T47D (cell line): ENCODE data around the gene KMT2C.
"Not testable (repeated sequence)": the region's sequence is repeated elsewhere in the genome, so short reads cannot be mapped to it uniquely, and the experiment has no call there.

Experiments
- DNase-seq, 2 experiments: peaks; one replicate each; pipeline versions ENCODE4 v3.0.0 to v3.0.0-alpha.2; 2011 to 2012; ENCODE audit warnings: low read depth in 1 of 2, low spot score in 1 of 2
- JUND ChIP-seq: IDR thresholded peaks from 2 replicates; pipeline ENCODE4 v1.6.1; 2012; ENCODE audit warnings: low read depth
- in situ Hi-C: cut with HindIII; loops from 2 replicates; pipeline ENCODE4 v1.10.0; 2016; ENCODE audit warnings: low sequenced_read_pairs, low pct_unique_long_range_greater_than_20kb

The KMT2C gene

DNA sequence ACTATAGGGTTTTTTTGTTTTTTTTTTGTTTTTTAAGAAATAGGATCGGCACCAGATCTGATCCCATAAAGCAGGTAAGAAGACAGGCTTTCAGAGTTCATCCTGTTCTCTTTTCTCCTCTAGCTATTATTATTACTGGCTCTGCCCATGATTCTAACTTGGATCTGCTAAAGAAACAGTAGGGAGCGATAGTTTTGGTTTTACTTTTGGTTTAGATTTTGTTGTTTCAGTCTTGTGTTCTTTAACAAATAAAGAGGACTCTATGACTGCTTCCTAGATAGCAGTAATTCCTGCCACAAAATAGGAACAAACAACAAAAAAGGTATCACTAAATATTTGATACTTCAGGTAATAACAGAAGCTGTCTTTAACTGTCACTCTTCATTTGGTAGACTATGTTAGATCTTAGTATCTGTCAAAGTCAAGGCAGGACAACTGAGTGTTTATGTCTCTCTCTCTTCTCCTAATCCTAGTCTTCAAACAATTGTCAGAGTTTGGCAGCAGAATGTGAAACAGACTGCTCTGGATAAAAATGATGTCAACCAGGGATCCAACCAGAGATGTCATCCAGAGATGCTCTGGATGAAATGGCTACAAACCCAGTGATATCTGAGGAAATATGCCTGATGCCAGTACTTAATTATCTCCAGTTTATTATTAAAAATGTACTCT is 99.8 kb downstream of the KMT2C start:
- no peak for DNase-seq
- in situ Hi-C loops, result no loop called here
- no peak for TF ChIP-seq JUND

DNA sequence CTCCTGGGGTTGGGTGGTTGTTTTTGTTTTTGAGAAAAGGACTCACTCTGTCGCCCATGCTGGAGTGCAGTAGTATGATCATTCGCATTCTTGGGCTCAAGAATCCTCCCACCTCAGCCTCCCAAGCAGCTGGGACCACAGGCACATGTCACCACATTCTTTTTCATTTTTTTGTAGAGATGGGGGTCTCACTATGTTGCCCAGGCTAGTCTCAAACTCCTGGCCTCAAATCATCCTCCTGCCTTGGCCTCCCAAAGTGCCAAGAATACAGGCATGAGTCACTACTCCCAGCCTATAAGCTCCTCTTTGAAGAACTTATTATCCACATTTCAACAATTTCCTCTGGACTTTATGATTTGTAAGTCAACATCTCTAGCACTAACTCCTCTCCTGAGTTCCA is 102.7 kb downstream of the KMT2C start:
- no peak for DNase-seq
- no peak for TF ChIP-seq JUND
- in situ Hi-C loops, result no loop called here

GRCh38 chr7:152330827-152331226 is 105.0 kb downstream of the KMT2C start:
- TF ChIP-seq JUND, result no peak

GRCh38 chr7:152329469-152329868 is 106.3 kb downstream of the KMT2C start:
- no peak for TF ChIP-seq JUND
- DNase-seq, result no peak
- in situ Hi-C loops, result no loop called here

More at GRCh38 chr7:152330827-152331226, 105.0 kb downstream of the KMT2C start:
- in situ Hi-C loops, result no loop called here
- no peak for DNase-seq

- in situ Hi-C loops, result no loop called here
- TF ChIP-seq JUND, result no peak
- no peak for DNase-seq
Observed at GRCh38 chr7:152328234-152328633, 107.6 kb downstream of the KMT2C start.

DNA sequence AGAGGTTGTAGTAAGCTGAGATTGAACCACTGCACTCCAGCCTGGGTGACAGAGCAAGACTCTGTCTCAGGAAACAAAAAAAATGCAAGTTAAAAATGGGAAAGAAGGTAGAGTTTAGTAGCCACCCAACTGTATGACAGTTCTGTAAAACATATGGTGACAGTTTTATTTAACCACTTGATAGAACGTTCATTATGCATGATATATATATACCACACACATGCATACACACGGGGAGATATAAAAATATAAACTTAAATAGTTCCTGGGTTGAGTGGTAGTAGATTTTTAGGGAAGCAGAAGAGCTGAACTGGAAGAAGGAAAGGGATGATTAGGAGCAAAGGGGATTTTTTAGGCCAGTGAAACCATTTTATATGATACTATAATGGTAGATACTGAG is 120.0 kb downstream of the KMT2C start:
- no peak for DNase-seq
- no peak for TF ChIP-seq JUND
- in situ Hi-C loops, result no loop called here

GRCh38 chr7:152313831-152314604 is 121.8 kb downstream of the KMT2C start:
- in situ Hi-C loops, result no loop called here
- DNase-seq, result peak in 1 of 2 experiments; percentile 47
- no peak for TF ChIP-seq JUND

GRCh38 chr7:152313217-152313616 is 122.6 kb downstream of the KMT2C start:
- in situ Hi-C loops, result no loop called here
- DNase-seq, result no peak
- TF ChIP-seq JUND, result no peak

- no peak for DNase-seq
- TF ChIP-seq JUND, result no peak
- in situ Hi-C loops, result no loop called here
Observed at GRCh38 chr7:152312316-152312715, 123.5 kb downstream of the KMT2C start.

GRCh38 chr7:152307902-152308301 is 127.9 kb downstream of the KMT2C start:
- no peak for TF ChIP-seq JUND
- in situ Hi-C loops, result no loop called here
- no peak for DNase-seq

DNA sequence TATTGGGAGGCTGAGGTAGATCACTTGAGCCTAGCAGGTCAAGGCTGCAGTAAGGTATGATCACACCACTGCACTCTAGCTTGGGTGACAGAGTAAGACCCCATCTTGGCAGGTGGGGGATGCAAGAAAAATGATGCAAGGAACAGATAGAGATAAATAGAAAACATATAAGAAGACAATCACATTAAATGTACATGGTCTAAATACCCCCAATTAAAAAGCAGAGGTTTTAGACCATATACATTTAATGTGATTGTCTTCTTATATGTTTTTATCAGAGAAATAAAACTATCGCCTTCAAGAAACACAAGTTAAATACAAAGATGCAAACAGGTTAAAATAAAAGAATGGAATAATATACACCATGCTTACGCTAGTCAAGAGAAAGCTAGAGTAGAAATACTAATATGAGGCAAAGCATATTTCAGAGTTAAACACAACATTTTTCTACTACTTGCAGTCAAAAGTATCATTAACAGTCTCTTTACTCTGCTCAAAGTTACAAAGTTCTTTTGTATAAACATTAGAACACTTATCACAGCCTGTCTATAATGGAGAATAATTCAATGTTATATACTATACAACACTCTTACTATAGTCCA is 136.2 kb downstream of the KMT2C start:
- in situ Hi-C loops, result not testable (repeated sequence)

GRCh38 chr7:152292897-152293296 is 142.9 kb downstream of the KMT2C start:
- DNase-seq, result no peak
- TF ChIP-seq JUND, result no peak
- in situ Hi-C loops, result no loop called here

More for the DNA sequence above, 136.2 kb downstream of the KMT2C start:
- not testable (repeated sequence) for DNase-seq

DNA sequence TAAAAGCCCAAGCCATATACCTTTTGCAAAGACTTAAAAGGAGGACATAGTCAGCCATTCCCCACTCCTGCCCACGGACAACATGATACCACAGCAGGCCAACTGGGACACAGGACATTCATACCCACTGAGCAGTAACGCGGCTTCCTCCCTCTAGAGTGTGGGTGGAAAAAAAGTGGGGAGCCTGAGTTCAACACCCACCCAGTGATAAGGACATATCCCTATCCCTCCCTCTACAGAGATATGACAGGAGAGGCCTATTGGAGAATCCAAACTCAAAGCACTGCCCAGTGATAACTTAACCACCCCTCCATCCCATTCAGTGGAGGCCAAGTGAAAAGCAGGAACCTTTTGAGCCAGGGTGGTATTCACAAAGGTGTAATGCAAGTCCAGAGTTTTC is 148.8 kb downstream of the KMT2C start:
- DNase-seq, in situ Hi-C loops: not testable (repeated sequence)

DNA sequence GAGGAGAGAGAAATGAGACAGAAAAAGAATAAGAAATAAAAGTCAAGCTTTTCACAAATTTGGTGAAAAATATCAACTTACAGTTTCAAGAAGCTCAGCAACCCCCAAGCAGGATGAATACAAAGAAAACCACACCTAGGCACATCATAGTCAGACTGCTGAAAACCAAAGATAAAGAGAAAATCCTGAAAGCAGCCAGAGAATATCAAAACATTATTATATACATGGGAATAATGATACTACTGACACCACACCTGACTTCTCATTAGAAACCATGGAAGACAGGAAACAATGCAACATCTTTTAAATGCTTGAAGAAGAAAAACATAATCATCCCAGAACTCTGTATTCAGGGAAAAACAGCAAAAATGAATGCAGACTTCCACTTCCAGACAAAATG is 149.6 kb downstream of the KMT2C start:
- in situ Hi-C loops, DNase-seq: not testable (repeated sequence)

- DNase-seq, in situ Hi-C loops: not testable (repeated sequence)
Observed at GRCh38 chr7:152284998-152285397, 150.8 kb downstream of the KMT2C start.

DNA sequence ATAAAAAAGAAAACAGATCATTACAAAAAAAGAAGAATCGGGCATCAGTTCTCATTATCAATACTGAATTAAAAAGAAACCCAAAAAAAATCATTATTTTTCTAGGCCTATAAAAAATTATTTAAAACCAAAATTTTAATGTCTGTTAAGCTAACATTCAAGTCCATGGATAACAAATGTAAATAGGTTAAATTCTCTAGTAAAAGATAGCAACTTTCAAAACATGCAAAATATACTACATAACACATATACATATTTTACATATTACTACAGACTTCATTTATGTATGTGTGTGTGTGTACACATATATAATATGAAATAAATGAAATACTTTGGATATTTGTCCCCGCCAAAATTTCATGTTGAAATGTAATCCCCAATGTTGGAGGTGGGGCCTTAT is 158.1 kb downstream of the KMT2C start:
- in situ Hi-C loops, DNase-seq: not testable (repeated sequence)

DNA sequence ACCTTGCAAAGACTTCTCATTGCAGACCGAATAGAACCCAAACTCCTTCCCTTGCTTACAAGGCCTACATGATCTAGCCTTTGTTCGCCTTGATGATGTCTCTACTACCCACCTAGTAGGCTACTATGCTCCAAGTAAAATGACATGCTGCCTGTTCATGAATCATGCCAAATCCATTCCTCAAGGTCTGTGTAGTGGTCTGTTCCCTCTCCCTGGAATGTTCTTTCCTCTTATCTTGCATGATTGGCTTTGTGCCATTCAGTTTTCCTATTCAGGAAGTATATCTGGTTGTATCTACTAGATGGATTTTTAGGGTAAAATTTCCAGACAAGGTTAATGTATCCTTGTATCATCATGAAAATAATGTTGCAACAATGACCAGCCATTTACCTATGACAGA is 165.4 kb downstream of the KMT2C start:
- not testable (repeated sequence) for DNase-seq

GRCh38 chr7:152266859-152267258 is 168.9 kb downstream of the KMT2C start:
- DNase-seq, result peak in 1 of 2 experiments; percentile 1
- in situ Hi-C loops, result not testable (repeated sequence)

More for the DNA sequence above, 165.4 kb downstream of the KMT2C start:
- in situ Hi-C loops, result not testable (repeated sequence)
